CD4-positive, alpha-beta T cell treated with Interleukin-1 beta for 1 hour (primary cell): ENCODE results near the gene TTC33.
"Not testable (repeated sequence)": the region's sequence is repeated elsewhere in the genome, so short reads cannot be mapped to it uniquely, and the experiment has no call there.

Experiments
- DNase-seq, 2 donors: peaks; one replicate each; pipeline ENCODE4 v3.0.0-alpha.2; 2020 to 2022

TTC33 gene

GRCh38 chr5:40651201-40651600, 104.6 kb downstream of the TTC33 start:
- no peak for DNase-seq

- no peak for DNase-seq
Measured at GRCh38 chr5:40649463-40650030, 106.2 kb downstream of the TTC33 start.

- no peak for DNase-seq
Measured at GRCh38 chr5:40648150-40648549, 107.6 kb downstream of the TTC33 start.

GRCh38 chr5:40646266-40646665, 109.5 kb downstream of the TTC33 start:
- DNase-seq: no peak

DNA sequence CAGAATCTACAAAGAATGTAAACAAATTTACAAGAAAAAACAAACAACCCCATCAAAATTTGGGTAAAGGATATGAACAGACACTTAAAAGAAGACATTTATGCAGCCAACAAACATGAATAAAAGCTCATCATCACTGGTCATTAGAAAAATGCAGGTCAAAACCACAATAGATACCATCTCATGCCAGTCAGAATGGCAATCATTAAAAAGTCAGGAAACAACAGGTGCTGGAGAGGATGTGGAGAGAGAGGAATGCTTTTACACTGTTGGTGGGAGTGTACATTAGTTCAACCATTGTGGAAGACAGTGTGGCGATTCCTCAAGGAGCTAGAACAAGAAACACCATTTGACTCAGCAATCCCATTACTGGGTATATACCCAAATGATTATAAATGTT, 116.2 kb downstream of the TTC33 start:
- not testable (repeated sequence) for DNase-seq

DNA sequence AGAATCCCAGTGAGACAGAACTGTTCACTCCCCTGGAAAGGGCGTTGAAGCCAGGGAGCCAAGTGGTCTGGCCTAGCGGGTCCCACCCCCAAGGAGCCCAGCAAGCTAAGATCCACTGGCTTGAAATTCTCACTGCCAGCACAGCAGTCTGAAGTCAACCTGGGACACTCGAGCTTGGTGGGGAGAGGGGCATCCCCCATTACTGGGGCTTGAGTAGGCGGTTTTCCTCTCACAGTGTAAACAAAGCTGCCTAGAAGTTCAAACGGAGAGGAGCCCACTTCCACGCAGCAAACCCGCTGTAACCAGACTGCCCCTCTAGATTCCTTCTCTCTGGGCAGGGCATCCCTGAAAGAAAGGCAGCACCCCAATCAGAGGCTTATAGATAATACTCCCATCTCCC, 121.2 kb downstream of the TTC33 start:
- no peak for DNase-seq

GRCh38 chr5:40634154-40634553, 121.6 kb downstream of the TTC33 start:
- DNase-seq: no peak

- DNase-seq: no peak
Measured at GRCh38 chr5:40631236-40631635, 124.5 kb downstream of the TTC33 start.

GRCh38 chr5:40630126-40630525, 125.6 kb downstream of the TTC33 start:
- no peak for DNase-seq

- no peak for DNase-seq
Measured at GRCh38 chr5:40628407-40628806, 127.4 kb downstream of the TTC33 start.

- no peak for DNase-seq
Measured at GRCh38 chr5:40627706-40628105, 128.1 kb downstream of the TTC33 start.

GRCh38 chr5:40626801-40627200, 129.0 kb downstream of the TTC33 start:
- no peak for DNase-seq

DNA sequence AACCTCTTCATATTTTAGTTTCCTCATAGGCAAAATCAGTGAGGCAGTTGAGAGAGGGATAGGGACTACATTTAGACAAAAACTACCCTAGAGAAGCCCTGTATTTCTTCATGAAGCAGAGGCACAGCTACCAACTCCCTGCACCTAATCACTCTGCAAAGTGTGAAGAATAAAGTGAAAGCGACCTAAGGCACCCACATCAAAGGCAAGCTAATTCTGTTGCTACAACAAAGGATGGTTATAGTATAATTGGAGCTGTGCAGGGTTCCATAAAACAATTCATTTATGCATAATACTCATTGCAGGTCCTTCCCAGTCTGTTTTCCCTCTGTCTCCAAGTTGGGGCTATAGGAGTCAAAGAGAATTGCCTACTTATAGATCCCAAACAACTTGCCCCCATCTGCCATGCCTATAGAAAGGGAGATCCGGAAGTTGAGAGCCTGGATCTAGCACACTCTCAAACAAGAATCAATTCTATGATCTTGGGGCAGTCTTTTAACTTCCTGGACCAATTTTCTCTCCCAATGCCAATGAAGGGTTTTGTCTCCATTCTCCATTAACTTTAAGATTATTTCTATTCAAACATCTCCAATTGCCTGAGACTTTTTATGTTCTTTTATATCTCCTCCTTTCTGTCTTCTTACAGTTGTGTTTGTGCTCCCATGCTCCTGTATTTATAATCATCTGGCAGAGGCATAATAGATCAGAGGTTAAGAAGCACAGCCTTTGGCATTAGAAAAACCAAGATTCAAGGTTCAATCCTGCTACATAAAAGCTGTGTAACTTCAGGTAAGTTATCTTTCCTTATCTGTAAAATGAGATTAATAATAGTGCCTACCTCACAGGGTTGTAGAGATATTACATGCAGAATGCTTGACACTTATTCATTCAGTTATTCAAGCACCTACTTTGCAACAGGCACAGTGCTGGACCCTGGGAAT, 132.0 kb downstream of the TTC33 start:
- peak; percentile 18 to 49 for DNase-seq

GRCh38 chr5:40622463-40623252, 133.1 kb downstream of the TTC33 start:
- no peak for DNase-seq

- DNase-seq: no peak
Measured at GRCh38 chr5:40619421-40619820, 136.3 kb downstream of the TTC33 start.

DNA sequence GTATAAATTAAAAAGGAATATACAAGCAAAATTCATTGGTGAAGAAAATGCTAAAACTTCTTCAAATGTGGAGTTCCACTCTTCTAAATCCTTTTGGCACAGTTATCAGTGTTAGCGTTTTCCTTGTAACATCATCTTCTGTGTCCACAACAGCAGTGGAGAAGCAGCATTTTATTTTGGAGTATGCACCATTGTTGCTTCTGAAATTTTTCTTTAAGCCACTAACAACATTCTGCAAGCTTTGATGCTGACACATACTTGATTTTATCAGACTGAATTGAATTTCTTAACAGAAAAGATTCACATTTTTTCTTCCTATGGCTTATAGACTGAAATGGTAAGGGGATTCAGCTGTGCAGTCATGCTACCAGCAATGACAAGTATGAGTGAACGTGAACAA, 136.8 kb downstream of the TTC33 start:
- DNase-seq: no peak

DNA sequence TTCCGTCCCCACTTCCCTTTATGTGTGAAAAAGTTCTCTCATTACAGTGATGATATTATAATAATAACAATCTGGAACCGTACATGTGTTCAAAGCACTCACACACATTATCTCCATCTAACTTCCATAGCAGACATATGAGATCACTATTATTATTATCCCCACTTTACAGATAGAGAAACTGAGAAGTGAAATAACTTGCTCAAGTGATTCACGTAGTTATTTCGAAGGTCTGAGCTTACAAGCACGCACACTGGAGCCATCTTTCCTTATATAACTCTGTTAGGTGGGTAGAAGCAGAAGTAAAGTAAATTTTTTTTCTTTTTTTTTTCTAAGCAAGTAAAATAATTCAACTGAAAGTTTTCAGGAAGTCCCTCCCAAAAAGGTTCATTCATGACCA, 139.0 kb downstream of the TTC33 start:
- DNase-seq: no peak

GRCh38 chr5:40615586-40616170, 140.1 kb downstream of the TTC33 start:
- DNase-seq: no peak

DNA sequence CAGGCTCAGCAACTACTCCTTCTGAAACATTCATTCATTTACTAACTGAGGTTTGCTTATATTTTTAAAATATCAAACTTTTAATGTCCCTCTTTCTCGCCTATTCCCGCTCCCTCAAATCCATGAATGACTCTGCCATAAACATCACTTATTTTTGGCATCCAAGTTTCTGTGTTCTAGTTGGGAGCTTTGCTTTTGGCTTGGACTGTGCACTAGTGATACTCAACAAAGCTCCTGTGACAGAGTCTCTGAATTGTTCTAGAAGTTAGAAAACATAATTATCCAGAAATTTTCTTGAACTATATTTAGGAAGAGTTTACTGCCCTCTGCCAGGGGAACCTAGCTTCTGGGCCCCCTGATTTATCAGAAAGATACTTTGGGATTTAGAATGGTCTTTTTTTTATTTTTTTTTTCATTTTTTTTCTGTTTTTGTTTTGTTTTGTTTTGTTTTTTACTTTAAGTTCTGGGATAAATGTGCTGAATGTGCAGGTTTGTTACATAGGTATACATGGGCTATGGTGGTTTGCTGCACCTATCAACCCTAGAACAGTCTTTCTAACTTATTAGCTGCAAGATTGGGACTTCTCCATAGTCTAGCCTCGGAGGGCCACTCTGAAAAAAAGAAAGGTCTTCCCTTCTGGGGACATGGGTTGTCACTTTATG, 140.7 kb downstream of the TTC33 start:
- DNase-seq: no peak

- DNase-seq: no peak
Measured at GRCh38 chr5:40614466-40614865, 141.3 kb downstream of the TTC33 start.

DNA sequence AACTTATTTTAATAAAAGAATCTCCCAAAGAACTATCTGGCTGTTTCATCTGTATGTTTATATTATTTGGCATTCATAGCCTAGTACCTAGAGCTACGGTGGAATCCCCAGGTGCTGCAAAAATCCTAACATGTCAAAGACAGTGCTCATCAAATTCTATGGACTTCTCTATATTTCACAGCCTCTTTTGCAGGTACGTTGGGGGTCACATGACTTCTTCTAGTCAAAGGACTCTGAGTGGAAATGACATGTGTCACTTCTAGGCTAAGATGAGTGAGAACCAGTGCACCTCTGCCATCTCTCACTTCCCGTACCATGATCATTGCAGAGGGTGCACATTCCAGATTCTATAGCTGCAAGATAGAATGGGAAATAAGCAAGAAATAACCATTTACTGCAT, 148.6 kb downstream of the TTC33 start:
- no peak for DNase-seq

- DNase-seq: no peak
Measured at GRCh38 chr5:40606077-40606765, 149.5 kb downstream of the TTC33 start.
